Activated naive CD4-positive, alpha-beta T cell treated with anti-CD3 and anti-CD28 coated beads for 36 hours (primary cell): Measurements from ENCODE around the gene IL17REL. TPM values are rescaled to one million over a fixed set of nuclear protein-coding genes. Genes with fewer than 3 reads are reported as not detected.
A peak's percentile ranks its signal among the peaks of the same experiment; 100 is the strongest.

Experiments used
- CTCF ChIA-PET: fragments of 350-600 bp; sonication (Branson Sonifier 250); formaldehyde crosslinking; loops from one replicate; lab custom pipeline; 2021; ENCODE audit warnings: antibody characterized with exemption; lab: Charles Lee
- DNase-seq: peaks from one replicate; pipeline ENCODE4 v3.0.0-alpha.2; 2020
- H3K27ac Mint-ChIP-seq: one replicate; pipeline ENCODE4 v1.8.0; 2021; ENCODE audit warnings: mild to moderate bottlenecking, mixed read lengths
- H3K27me3 Mint-ChIP-seq: one replicate; pipeline ENCODE4 v1.8.0; 2021; ENCODE audit warnings: low read depth, mixed read lengths
- H3K36me3 Mint-ChIP-seq: one replicate; pipeline ENCODE4 v1.8.0; 2021; ENCODE audit warnings: low read depth, mixed read lengths
- H3K4me1 Mint-ChIP-seq: one replicate; pipeline ENCODE4 v1.8.0; 2021; ENCODE audit warnings: low read depth, mixed read lengths
- H3K4me3 Mint-ChIP-seq: one replicate; pipeline ENCODE4 v1.8.0; 2021; ENCODE audit warnings: mild to moderate bottlenecking, moderate library complexity, mixed read lengths
- H3K9me3 Mint-ChIP-seq: one replicate; pipeline ENCODE4 v1.8.0; 2021; ENCODE audit warnings: mixed read lengths
- intact Hi-C: fragments of 100-400 bp; cut with micrococcal nuclease; formaldehyde crosslinking; loops from one replicate; pipeline ENCODE4 v1.15.1; 2023
- total RNA-seq, 2 experiments: library from RNA; stranded (reverse); gene quantifications; one replicate each; pipeline ENCODE4 v1.2.3, GENCODE V29; 2021

The IL17REL gene
- total RNA-seq = under 1 TPM; 0.12 to 0.15 TPM

DNA sequence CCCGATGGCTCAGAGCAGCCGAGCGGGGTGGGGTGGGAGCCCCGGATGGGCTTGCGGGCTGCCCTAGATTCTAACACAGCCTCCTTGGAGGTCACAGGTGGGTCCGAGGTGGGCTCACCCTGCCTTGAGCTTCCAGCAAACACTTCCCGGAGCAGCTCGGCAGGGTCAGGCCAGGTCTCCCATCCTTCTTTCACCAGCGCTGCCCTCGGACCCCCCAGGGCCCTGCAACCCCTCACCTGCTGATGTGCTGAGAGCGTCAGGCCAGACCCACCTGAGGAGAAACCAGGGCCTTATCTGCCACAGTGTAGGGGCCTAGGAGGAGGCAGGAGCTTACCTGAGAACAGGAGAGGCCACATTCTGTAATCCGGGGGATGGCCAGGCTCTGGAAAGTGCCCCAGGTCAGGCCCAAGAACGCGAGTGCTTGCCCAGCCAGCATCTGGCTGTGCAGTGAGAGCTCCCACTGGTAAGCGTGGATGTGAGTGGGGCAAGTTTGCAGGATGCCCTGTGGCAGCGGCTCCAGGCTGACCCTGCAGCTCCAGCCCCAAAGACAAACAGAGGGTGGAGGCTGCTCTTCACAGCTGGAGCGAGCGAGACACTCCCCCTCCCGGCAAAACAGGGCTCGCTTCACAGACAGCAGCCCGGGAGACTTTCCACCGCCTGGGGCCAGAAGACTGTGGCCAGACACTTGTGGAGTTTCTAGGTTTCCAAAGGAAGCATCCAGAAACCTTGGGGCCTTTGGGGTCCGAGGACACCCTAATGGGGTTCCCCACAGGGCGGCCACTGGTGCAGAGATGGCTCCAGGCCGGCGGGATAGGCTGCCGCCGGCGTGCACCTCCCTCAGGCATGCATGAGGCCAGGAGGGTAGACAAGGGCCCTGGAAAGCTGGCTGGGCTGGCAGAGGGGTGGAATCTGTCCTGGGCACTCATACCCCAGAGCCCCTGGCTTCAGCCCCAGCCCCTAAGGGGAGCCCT is at the start of gene IL17REL:
TSS of gene IL17REL (minus strand) at position 555 of the 971 bp plus-strand sequence. CDS start at position 436, 119 bp downstream.
- DNase-seq = no peak
- Mint-ChIP-seq H3K4me3 (peak within 1 kb of the TSS; percentile 60), H3K9me3 (no peaks in the 10 kb centered on the region), H3K36me3 (peaks cover 1% of the 10 kb centered on the region), H3K27me3 (peaks cover 10% of the 10 kb centered on the region), H3K27ac (peak within 1 kb of the TSS; percentile 59), H3K4me1 (peaks cover 29% of the 10 kb centered on the region)
- intact Hi-C loops = no loop called here
- CTCF ChIA-PET = interaction anchor here (1.1 kb wide), 1 partner anchor 20 kb away, joined by 4 read pairs; no protein-coding TSS in a partner anchor

DNA sequence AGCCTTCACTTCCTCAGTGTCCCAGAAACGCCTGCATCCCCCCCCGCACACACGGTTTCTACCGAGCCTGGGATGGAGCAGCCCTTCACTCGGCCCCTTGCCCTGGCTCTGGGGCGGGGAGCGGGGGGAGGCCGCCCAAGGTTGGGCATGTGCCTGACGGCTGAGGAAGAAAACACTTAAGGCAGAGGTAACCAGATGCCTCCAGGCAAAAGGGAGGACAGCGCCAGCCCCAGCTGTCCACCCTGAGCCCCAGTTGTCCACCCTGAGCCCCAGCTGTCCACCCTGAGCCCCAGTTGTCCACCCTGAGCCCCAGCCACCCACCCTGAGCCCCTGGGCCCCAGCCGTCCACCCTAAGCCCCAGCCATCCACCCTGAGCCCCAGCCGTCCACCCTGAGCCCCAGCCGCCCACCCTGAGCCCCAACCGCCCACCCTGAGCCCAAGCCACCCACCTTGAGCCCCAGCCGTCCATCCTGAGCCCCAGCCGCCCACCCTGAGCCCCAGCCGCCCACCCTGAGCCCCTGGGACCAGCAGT is 49.3 kb upstream of the IL17REL start:
- intact Hi-C loops = no loop called here
- Mint-ChIP-seq H3K27ac (no peak overlapping the region), H3K36me3 (no peaks in the 10 kb centered on the region), H3K4me1 (peaks cover 2% of the 10 kb centered on the region), H3K4me3 (no peak overlapping the region), H3K9me3 (no peaks in the 10 kb centered on the region), H3K27me3 (peaks cover 18% of the 10 kb centered on the region)
- CTCF ChIA-PET = no interaction called here
- no peak for DNase-seq

DNA sequence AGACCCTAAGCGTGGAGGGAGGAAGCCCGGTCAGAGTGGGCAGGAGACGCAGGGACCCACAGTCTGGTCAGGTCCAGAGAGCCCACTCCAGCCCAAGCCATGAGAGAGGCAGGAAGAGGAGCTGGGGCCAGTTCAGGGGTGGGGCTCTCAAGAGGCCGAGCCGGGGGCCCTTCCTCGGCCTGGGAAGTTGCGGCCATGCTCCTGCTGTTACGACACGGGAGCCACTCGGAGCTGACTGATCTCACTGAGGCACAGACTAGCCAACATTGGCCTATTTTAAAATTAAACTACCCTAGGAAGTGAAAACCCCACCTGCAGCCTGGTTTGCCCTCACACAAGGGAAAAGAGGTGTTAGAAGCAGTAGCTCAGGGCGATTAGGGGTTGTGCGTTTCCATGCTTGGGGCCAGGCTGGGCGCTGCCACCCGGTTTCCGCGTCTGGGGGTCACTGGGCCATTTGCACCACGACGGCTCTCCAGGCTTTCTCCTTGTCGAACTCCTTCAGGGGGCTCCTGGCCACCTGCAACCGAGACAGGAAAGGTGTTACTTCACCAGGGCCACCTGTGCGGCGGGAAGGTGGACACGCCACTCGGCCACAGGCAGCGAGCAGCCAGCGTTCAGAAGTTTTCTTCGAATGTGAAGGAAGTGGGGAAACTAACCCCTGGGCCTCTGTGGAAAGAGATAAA is 48.7 kb upstream of the IL17REL start:
- no peak overlapping the region for H3K4me3 Mint-ChIP-seq
- H3K9me3 Mint-ChIP-seq = no peaks in the 10 kb centered on the region
- H3K36me3 Mint-ChIP-seq = no peaks in the 10 kb centered on the region
- H3K27ac Mint-ChIP-seq = no peak overlapping the region
- CTCF ChIA-PET = no interaction called here
- H3K4me1 Mint-ChIP-seq = peaks cover 2% of the 10 kb centered on the region
- intact Hi-C loops = no loop called here
- H3K27me3 Mint-ChIP-seq = peaks cover 21% of the 10 kb centered on the region
- no peak for DNase-seq

DNA sequence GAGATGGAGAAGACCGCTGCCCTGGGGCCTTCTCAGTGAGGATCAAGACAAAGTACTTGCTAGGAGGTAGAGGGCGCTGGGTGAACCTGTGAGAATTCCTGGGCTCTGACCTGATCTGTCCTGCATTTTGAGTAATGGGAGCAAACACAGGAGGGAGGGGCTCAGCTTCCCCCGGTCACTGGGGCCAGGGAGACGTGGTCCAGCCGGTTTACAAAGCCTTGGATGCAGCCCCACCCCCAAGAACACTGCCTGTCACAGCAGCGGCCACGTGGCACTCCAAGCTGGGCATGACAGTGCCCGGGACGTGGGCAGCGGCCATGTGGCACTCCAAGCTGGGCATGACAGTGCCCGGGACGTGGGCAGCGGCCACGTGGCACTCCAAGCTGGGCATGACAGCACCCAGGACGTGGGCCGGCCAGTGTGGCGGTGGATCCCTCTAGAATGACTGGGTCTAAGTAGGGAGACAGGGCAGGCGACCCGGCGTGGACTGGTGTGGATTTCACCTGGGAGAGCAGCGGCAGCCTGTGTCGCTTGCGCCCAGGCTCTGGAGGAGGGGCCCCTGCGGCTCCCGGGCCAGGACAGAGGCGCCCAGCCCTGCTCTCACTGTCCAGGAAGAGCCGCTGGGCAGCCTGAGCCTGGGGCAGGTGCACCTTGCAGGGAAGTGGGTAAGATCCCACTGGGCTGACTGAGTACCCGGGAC is 48.0 kb upstream of the IL17REL start:
- H3K4me1 Mint-ChIP-seq = peaks cover 2% of the 10 kb centered on the region
- peaks cover 24% of the 10 kb centered on the region for H3K27me3 Mint-ChIP-seq
- no peaks in the 10 kb centered on the region for H3K9me3 Mint-ChIP-seq
- H3K4me3 Mint-ChIP-seq = no peak overlapping the region
- no peak overlapping the region for H3K27ac Mint-ChIP-seq
- intact Hi-C loops = no loop called here
- DNase-seq = no peak
- H3K36me3 Mint-ChIP-seq = no peaks in the 10 kb centered on the region
- CTCF ChIA-PET = no interaction called here

DNA sequence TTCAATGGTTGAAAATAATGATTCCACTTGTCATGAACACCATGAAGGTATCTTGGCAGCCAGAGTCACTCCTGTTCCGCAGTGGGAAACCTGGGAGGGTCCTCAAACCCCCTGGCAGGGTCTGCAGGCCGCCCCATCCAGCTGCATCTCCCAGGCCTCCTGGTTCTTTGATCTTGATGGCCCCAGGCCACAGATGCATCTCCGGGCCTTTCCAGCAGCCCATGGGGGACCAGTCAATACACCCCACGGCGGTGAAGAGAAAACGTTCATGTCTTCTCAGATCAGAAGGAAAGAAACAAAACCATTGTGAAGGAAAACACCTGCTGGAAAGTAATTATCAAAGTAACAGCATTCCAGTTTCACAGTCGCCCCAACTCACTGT is 47.3 kb upstream of the IL17REL start:
- Mint-ChIP-seq H3K27ac (no peak overlapping the region), H3K4me3 (no peak overlapping the region), H3K9me3 (no peaks in the 10 kb centered on the region), H3K27me3 (peaks cover 28% of the 10 kb centered on the region), H3K36me3 (no peaks in the 10 kb centered on the region), H3K4me1 (peaks cover 2% of the 10 kb centered on the region)
- intact Hi-C loops = no loop called here
- CTCF ChIA-PET = no interaction called here
- DNase-seq = no peak

DNA sequence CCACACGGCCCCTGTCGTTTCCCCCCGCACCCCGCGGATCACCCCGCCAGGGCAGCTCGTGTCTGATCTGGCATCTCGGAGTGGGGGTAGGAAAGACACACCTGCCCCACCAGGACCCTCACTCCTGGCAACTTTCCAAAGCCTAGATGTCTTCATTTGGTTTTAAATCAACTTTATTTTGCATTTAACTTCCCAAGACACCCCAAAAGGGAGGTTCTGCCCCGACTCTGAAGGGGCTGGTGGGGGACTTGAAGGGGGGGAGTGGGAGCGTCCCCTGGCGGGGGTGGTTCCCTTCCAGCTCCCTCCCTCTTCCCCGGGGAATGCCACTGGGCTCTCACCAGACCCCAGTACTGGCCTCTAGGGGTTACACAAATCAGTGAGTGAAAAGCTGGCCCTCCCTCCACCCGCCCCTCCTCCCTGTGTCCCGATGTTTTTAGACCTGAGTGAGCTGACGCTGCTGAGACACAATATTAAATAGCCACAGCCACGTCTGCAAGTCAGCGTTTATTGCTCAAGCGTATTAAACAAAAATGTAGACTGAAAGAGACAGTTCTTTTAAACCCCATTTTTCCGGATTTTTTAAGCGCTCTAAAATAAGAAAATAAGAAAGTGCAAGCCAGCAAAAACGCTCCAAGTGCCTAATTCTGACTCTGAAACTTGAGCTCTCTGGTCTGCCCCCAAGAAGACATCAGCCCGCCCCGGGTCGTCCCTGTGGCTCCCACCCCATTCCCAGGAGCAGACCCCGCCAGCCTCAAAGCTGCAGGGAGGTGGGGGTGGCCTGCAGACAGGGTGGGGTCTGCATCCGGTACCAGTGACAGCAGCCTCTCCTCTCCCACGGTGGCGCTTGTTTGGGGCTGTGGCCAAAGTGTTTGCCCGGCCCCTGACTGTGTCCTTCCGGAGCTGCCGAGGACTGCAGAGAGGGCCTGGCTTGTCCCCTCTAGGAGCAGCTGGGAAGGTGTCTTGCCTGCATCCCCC is 46.6 kb upstream of the IL17REL start:
- Mint-ChIP-seq H3K9me3 (no peaks in the 10 kb centered on the region), H3K27ac (no peak overlapping the region), H3K4me1 (peaks cover 2% of the 10 kb centered on the region), H3K27me3 (peaks cover 31% of the 10 kb centered on the region), H3K4me3 (no peak overlapping the region), H3K36me3 (no peaks in the 10 kb centered on the region)
- intact Hi-C loops = no loop called here
- DNase-seq = no peak
- CTCF ChIA-PET = no interaction called here

DNA sequence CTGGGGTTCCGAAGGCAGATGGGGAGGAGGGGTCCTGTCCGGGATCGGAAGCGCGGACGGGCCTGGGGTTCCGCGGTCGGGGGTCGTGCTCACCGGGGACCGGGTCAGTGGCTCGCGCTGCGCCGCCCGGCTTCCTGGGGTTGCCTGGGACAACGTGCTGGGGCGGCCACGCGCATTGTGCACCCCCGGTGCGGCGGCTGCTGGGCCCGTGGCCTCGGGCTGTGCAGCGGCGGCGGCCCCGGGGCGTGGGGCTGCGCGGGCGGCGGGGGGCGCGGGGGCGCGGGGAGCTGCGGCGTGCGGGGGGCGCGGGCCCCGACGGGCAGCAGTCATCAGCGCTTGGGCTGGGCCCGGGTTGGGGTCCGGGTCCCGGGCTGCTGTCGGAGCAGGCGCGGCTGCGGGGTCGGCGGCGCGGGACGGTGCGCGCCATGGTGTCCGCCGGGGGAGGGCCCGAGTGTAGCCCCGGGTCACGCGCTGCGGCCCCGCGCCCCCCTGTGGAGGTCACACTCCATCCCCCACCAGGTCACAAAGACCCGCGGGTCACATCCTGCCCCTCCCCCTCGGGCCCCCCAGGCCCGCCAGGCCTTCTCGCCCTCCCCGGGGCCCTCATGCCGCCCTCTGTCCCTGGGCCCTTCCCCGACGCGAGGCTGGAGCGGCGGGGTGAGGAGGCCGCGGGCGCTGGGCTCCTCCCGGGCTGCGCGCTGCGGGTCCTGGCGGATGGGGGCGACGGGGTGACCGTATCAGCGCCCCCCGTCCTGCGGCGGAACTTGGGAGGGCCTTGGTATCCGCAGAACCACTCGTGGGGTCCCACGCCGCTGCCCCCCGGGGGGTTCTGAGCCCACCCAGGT is 45.7 kb upstream of the IL17REL start, which contains the start of gene TTLL8:
TSS of gene TTLL8 (minus strand) at position 238 of the 845 bp plus-strand sequence.
- intact Hi-C loops = no loop called here
- Mint-ChIP-seq H3K27ac (no peak within 1 kb of the TSS), H3K36me3 (no peaks in the 10 kb centered on the region), H3K4me3 (no peak within 1 kb of the TSS), H3K9me3 (peaks cover 5% of the 10 kb centered on the region), H3K4me1 (peaks cover 2% of the 10 kb centered on the region), H3K27me3 (peaks cover 31% of the 10 kb centered on the region)
- CTCF ChIA-PET = no interaction called here
- no peak for DNase-seq

DNA sequence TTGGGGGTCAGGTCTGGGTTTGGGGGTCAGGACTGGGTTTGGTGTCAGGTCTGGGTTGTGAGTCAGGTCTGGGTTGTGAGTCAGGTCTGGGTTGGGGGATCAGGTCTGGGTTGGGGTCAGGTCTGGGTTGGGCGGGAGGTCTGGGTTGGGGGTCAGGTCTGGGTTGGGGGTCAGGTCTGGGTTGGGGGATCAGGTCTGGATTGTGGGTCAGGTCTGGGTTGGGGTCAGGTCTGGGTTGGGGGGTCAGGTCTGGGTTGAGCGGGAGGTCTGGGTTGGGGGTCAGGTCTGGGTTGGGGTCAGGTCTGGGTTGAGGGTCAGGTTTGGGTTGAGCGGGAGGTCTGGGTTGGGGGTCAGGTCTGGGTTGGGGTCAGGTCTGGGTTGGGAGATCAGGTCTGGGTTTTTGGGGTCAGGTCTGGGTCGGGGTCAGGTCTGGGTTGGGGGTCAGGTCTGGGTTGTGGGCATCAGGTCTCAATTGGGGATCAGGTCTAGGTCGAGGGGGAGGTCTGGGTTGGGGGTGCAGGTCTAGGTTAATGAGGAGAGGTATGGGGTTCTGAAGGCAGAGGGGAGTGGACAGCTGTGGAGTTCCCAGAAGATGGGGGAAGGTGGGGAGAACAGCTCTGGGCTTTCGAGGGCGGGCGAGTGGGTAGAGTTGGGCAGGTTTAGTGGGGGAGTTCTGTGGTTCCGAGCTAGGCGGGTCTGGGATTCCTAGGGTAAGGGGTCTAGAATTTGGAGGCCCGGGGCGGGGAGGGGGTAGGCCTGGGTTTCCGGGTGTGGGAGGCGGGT is 44.9 kb upstream of the IL17REL start:
- H3K36me3 Mint-ChIP-seq = no peaks in the 10 kb centered on the region
- H3K9me3 Mint-ChIP-seq = peaks cover 5% of the 10 kb centered on the region
- peaks cover 2% of the 10 kb centered on the region for H3K4me1 Mint-ChIP-seq
- intact Hi-C loops = no loop called here
- DNase-seq = no peak
- H3K4me3 Mint-ChIP-seq = no peak overlapping the region
- peaks cover 31% of the 10 kb centered on the region for H3K27me3 Mint-ChIP-seq
- CTCF ChIA-PET = no interaction called here
- H3K27ac Mint-ChIP-seq = no peak overlapping the region

DNA sequence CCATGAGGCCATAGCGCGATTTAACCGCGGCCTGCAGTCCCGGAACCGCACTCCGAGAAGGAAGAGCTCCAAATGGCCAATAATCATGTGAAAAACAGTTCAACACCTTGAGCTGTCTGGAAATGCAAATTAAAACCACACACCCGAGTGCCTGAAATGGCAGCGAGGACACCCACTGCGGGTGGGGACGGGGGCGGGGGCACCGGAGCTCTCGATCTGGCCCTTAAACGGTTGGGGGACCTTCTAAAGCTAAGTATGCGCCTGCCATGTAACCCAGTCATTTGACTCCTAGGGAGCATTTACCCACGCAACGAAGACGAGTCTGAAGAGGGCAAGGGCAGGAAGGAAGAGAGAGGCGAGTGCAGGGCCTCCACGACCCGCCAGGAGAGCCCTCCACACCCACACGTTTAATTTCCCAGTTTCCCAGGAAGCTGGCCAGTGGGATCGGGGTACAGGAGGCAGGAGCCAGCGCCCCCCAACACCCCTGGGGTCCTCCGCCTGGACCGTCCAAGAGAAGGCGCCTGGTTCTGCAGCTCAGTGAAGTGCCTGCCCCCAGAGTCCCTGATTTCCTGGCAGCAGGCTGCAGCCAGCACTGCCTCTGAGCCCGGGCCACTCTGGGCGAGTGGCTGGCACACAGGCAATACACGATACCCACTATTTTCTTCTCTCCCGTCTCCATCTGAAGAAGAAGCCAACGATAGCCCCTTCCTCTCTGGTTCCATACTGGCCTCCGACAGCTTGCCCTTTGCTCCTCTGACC is 43.8 kb upstream of the IL17REL start:
- Mint-ChIP-seq H3K27me3 (peaks cover 31% of the 10 kb centered on the region), H3K27ac (no peak overlapping the region), H3K4me1 (peaks cover 2% of the 10 kb centered on the region), H3K4me3 (no peak overlapping the region), H3K9me3 (peaks cover 5% of the 10 kb centered on the region), H3K36me3 (no peaks in the 10 kb centered on the region)
- intact Hi-C loops = no loop called here
- no peak for DNase-seq
- CTCF ChIA-PET = no interaction called here

DNA sequence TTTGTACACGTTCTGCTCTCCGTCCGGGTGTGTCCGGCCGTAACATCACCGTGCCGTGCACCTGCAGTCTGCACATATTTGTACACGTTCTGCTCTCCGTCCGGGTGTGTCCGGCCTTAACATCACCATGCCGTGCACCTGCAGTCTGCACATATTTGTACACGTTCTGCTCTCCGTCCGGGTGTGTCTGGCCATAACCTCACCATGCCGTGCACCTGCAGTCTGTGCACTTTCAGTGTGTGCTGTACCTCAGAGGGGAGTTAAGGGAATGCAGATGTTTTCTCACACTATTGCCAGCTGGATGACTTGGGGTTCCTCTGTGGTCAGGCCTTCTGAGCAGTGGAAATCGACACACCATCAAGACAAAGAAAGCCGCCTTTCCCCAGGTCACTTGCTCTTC is 41.3 kb upstream of the IL17REL start:
- intact Hi-C loops = no loop called here
- Mint-ChIP-seq H3K27ac (no peak overlapping the region), H3K4me3 (no peak overlapping the region), H3K27me3 (peaks cover 17% of the 10 kb centered on the region), H3K36me3 (no peaks in the 10 kb centered on the region), H3K4me1 (peaks cover 2% of the 10 kb centered on the region), H3K9me3 (peaks cover 5% of the 10 kb centered on the region)
- CTCF ChIA-PET = no interaction called here
- no peak for DNase-seq
